GM19395 (cell line): Measurements from ENCODE around the gene ZMIZ1.

Experiments used
- ATAC-seq: cut with Tn5 transposase; IDR thresholded peaks from one replicate; pipeline ENCODE4 v1.9.1; 2021; ENCODE audit warnings: mild to moderate bottlenecking, moderate library complexity; ENCODE audit not compliant: unreplicated experiment

The ZMIZ1 gene

DNA sequence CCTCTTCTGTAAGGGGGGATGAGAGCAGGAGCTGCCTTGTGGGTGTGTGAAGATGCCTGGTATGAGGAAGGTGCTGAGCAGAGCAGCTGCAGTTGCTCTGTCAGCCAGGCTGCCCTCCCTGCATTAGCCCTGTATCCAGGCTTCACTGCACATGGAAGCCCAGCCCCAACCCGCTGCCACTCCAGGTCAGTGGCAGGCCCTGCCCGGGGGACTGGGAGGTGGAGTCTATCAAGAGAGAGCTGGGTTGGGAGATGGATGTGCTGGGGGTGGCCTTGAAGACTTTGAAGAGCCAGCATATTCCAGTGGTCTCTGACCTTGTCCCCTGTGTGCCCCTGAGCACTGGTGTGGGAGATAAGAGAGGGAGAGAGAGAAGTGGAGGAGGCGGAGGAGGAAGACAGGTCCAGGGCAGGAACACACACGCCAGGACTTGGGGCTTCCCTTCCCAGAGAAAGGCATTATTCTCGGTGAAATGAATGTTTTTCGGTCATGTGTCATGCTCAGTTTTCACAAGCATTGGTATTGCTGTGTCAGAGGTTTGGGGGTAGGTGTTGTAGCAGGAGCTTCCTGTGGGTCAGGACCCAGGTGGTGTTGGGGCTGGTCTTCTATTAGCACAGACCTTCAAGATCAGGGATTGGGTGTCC lies 281.1 kb downstream of the ZMIZ1 start:
- ATAC-seq, result no peak

DNA sequence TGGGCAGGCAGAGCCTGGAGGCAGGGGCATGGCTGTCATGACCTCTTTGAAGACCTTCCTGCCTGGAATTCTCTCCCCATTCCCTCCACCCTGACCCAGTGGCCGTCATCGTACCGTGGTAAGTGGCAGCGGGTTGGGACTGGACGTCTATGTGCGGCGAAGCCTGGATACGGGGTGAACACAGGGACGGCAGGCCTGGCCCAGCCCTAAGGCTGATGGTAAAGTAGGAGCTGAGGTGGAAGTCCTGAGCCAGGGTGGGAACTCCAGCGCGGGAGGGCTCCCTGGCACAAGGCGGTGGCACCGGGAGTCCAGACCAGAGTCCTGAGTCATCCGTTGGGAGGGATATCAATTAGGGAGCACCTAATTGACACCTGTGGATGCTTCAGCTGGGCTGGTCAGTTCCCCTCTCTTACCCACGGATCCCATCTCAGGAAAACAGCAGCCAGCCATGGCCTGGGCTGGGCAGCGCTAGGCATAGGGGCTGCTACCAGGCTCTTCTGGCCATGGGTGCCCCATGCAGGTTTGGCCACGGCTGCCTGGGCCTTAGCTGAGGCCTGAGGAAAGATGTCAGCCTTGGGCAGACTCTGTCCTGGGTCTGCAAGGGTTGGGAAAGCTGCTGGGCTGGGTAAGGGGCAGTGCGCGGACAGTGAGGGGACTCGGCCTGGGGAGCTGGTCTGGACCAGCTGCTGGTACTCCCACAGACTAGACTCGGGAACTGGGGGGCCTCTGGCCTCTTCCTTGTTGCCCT lies 281.8 kb downstream of the ZMIZ1 start:
- no peak for ATAC-seq

DNA sequence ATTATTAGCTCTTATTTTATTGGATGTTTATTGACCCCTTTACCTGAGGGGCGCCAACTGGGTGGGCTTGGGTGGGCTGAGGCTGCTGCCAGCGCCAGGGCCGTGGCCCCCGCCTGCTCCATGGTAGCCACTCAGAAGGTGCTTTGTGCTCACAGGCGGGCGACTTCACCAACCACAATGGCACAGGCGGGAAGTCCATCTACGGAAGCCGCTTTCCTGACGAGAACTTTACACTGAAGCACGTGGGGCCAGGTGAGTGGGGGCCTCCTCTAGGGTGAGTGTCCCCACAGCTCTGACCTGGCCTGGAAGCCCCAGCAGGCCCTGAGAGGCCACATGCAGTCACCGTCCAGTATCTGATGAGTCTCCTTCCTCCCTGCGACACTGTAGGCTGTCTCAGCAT lies 282.6 kb downstream of the ZMIZ1 start:
- no peak for ATAC-seq

DNA sequence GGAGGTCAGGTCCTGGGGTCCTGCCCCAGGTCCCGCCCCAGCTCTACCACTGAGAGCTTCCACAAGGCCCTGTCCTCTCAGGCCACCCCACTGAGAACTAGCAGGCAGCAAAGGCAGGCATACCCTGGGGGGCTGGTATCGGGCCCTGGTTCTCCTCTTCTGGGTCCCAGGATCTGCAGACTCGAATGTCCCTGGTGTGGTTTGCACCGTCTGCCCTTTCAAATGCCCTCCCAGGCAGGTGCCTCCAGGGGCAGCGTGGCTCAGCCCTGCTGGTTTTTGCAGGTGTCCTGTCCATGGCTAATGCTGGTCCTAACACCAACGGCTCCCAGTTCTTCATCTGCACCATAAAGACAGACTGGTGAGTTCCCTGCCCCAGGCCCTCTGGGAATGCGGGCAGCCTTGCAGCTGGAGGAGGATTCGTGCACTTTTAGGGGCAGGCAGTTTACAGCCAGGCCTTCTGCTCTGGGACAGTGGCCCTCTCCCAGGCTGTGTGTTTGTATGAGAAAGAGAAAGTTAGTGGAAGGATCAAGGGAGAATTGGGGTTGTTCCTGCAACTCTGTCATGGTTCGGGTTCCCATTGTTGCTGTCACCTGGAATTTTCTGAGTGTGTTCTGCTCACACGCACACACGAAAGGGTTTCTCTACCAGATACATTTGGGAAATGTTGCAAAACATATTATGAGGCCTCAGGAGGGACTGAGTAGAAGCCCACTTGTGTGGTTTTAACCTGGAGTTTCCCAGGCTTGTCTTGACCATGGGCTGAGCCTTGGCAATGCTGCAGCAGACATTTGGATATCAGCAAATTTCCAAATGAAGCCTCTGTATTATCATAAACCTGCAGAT lies 283.5 kb downstream of the ZMIZ1 start:
- no peak for ATAC-seq

DNA sequence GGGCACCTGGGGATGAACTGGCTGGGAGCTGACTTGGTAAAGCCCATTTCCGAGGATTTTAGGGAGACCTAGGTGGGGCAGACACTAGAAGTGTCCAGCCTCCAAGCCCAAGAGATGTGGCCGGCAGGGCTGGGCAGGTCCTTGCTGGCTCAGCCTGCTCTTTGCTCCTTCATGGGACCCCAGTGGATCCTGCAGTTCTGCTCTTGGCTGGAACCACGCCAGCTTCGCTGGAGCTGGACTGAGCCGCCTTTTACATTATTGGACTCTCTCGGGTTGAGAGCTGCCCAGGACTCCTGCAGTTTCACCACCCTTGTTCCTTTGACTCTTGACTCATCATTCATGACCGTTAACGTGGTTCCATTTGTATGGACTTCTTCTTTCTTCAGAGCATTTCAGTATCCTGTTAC lies 284.2 kb downstream of the ZMIZ1 start:
- no peak for ATAC-seq

DNA sequence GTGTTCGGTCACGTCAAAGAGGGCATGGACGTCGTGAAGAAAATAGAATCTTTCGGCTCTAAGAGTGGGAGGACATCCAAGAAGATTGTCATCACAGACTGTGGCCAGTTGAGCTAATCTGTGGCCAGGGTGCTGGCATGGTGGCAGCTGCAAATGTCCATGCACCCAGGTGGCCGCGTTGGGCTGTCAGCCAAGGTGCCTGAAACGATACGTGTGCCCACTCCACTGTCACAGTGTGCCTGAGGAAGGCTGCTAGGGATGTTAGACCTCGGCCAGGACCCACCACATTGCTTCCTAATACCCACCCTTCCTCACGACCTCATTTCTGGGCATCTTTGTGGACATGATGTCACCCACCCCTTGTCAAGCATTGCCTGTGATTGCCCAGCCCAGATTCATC lies 285.0 kb downstream of the ZMIZ1 start:
- no peak for ATAC-seq

DNA sequence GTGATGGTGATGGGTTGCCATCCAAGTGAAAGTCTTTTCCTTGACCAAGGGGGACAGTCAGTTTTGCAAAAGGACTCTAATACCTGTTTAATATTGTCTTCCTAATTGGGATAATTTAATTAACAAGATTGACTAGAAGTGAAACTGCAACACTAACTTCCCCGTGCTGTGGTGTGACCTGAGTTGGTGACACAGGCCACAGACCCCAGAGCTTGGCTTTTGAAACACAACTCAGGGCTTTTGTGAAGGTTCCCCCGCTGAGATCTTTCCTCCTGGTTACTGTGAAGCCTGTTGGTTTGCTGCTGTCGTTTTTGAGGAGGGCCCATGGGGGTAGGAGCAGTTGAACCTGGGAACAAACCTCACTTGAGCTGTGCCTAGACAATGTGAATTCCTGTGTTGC lies 285.4 kb downstream of the ZMIZ1 start:
- ATAC-seq, result no peak

DNA sequence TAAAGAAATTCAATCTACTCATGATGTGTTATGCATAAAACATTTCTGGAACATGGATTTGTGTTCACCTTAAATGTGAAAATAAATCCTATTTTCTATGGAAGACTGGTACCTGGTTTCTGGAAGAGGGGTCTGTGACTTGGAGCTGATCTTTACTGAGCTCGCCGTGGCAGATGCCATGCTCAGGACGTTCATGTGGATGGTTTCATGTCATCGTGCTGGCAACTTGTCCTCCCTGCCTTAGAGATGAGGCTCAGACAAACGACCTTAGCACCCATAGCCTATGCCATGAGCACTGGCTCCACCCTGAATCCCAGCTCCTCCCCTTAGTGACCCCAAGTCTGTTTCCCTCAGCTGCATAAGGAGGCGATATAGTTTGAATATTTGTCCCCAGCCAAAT lies 285.8 kb downstream of the ZMIZ1 start:
- ATAC-seq, result no peak

DNA sequence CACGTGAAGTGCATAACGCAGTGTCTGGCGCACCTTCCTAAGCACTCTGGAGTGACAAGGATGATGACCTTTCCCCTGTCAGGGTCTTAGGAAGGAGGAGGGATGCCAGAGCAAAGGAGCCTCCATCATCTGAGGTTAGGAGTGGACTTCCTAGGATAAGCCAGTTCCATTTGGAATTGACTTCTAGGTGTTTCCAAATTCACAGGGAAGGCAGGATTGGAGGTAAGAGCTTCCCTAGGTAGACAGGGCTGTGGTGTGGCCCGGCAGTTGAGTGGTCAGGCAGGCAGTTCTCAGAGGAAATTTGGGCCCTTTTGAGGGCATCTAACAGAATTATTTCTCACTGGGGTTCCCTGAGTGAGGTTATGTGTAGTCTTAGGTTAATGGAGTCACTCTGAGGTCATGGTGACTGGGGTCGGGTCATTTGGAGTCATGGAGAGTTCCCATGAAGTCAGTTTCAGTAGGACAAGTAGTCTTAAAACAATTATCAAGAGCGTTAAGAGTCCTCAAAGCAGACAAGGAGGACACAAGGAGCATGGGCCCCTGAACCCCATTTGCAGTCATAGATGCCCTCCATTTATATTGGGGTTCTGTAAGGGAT lies 286.8 kb downstream of the ZMIZ1 start:
- no peak for ATAC-seq

DNA sequence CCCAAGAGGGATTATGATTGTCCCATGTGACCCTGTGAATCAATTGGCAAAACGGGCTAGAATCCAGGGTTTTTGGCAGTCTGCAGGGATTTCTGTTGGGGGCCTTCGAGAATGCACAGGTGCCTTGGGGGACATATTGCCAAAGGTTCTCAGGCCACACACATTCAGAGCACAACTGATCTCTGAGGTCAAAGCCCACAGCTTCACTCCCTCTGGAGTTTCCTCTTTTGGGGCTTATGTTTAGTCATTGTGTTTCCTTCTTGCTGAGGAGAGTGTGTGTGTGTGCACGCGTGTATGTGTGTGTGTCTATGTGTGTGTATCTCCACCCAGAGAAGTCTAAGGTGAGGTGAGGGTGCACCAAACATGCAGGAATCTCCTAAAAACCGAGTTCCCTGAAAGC lies 287.3 kb downstream of the ZMIZ1 start:
- ATAC-seq, result no peak

DNA sequence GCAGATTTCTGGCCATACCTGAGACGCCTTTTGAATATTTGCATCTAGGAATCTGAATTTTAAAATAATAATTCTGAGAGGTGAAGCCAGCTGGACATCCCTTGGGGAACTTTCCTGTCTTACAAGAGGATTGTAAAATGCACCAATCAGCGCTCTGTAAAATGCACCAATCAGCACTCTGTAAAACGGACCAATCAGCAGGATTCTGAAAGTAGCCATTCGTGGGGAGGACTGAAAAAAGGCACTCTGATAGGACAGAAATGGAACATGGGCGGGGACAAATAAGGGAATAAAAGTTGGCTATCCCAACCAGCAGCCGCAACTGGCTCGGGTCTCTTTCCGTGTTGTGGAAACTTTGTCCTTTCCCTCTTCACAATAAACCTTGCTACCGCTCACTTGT lies 288.4 kb downstream of the ZMIZ1 start:
- ATAC-seq, result no peak

DNA sequence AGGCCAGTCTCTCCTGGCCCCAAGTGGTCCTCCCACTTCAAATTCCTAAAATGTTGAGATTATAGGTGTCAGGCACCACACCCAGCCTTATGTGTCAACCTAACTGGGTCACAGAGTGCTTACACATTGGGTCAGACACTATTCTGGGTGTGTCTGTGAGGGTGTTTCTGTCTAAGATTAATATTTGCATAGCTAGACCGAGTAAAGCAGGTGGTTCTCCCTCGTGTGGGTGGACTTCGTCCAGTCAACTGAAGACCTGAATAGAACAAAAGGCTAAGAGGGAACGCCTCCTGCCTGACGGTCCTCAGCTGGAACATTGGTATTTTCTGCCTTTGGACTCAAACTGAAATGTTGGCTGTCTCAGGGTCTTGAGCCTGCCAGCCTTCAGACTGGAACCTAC lies 290.0 kb downstream of the ZMIZ1 start:
- no peak for ATAC-seq

DNA sequence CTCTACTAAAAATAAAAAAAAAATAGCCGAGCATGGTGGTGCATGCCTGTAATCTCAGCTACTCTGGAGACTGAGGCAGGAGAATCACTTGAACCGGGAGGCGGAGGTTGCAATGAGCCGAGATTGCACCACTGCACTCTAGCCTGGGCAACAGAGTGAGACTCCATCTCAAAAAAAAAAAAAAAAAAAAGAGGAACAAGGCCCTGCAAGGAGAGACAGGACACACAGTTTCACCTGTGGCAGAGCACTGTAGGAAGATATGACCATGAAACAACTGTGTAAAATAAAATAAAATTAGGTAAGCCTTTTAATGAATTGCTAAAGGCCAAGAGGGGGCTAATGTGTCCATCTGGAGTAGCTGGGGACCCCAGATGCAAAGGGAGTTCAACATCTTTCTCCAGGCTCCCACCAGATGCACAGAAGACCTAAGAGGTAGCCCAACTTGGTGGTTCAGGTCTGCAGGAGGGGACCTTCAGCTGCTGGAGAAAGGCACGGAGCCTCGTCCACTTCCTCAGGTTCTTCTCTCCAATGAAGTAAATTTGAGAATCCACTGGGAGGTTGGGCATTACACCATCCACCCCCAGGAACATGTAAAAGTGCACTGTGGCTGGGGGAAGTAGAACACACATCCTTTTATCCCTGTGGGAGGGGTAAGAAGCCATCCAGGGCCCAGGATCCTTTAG lies 291.2 kb downstream of the ZMIZ1 start:
- no peak for ATAC-seq

DNA sequence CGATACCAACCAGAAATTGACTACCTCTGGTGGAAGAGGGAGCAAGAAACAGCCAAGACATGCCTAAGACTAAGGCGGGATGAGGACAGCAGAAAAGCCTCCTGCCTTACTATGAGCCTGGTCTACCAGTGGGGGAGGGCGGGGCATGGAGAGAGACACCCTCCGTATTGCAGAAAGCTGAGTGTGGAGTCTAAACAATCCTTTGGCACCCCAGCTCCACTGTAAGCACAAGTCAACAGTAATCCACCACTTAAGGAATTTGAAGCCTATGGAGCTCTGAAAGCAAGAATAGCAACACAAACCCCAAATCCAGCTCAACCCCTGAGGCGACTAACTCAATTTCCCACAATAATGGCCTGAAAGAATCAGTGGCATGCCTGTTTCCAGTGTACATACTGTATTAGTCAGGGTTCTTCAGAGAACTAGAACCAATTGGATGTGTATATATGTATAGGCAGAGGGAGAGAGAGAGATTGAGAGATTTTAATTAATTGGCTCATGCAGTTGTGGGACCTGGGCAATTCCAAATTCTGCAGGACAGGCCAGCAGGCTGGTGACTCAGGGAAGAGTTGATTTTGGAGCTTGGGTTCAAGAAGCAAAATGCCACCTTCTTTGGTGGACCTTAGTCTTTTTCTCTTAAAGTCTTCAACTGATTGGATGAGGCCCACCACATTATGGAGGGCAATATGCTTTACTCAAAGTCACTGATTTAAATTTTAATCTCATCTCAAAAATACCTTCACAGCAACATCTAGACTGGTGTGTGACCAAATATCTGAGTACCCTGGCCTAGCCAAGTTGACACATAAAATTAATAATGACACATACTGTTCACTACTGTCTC lies 292.0 kb downstream of the ZMIZ1 start:
- ATAC-seq, result no peak

DNA sequence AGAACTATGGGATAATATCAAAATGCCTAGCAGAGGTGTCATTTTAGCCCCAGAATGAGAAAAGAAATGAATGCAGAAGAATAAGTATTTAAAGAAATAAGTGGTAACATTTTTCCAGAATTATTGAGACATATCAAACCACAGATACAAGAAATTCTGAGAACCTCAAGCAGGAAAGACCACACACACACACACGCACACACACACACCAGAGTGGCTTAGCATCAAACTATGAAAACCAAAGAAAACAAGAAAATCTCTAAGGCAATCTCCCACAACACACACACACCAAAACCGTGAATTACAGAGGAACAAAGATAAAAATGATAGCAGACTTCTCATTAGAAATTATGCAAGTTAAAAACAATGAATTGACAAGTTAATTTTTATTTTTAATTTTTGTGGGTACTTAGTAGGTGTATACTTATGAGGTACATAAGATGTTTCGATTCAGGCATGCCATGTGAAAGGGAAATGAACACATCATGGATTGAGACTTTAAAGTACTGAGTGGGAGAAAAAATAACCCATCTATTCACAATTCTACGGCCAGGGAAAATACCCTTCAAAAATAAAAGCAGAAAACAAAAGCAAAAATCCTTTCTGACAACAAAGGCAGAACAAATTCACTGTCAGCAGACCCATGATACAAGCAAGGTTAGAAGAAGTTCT lies 293.1 kb downstream of the ZMIZ1 start:
- ATAC-seq, result no peak
